ENCODE measurements around the gene SLC2A1.

Gene SLC2A1

DNA sequence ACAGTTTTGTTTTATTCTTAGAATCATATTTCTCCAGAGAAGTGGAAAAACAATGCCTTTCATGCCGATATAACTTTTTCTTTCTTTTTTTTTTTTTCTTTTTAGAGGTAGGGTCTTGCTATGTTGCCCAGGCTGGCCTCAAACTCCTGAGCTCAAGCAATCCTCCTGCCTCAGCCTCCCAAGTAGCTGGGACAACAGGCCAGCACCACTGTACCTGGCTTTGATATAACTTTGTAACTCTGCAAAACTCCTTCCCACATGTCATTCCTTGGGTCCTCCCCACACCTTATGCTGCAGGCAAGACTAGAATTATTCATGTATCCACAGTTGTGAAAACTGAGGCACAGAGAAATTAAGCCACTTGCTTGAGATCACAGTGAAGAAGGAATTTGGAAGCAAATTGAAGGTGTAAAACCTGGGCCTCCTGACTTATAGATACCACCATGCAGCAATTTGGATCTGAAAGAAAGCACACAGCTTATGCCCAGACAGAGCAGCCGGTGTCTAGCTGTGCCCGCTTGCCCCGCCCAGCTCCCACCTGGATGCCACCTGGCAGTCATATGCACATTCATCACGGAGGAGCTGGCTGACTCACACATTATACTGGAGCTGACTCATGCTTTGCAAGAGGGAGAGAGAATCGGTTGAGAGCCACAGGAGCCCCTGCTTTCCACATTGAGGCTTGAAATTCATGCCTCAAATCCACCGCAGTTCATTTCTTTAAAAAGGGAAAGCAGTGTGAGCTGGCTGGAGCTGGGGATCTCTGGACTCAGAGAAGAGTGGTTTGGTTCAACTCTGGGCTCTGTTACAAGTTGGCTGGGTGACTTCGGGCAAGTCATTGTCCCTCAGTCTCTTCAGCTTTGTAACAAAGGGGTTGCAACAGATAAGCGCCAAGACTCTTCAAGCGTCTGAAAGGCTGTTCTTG is 8.3 kb upstream of the SLC2A1 start:
- Histone ChIP-seq H3K9ac (ENCODE audit: low read depth, low read length) (peak overlapping the region; percentile 62), H3K4me3 (ENCODE audit: low read length) (no peak overlapping the region)

DNA sequence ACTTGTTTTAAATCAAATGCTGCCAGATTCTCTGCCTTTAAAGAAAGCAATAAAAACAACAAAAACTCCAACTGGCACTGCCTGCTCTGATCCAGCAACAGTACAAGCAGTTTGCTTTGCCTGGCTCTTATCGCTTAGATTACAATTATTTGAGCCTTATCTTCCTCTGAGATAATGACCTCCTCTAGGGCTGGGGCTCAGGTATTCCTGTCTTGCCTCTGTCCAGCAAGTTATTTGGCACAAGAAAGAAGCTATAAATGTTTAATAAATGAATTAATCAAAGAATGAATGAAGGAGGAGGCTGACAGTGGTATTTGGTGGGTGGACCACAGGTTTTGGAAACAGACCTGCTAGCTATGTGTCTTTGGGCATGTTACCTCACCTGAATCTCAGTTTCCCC is 6.7 kb upstream of the SLC2A1 start:
- Histone ChIP-seq H3K4me3 (ENCODE audit: low read length) (no peak overlapping the region), H3K36me3 (ENCODE audit: insufficient read depth, low read length) (peaks cover 4% of the 10 kb centered on the region; the same call in 1 of the 2 replicates), H3K4me1 (ENCODE audit: insufficient read depth, low read length) (peaks cover 36% of the 10 kb centered on the region), H3K27me3 (ENCODE audit: insufficient read depth, low read length) (no peaks in the 10 kb centered on the region), H3K9me3 (ENCODE audit: insufficient read depth, low read depth, low read length) (no peaks in the 10 kb centered on the region), H3K9ac (ENCODE audit: low read depth, low read length) (no peak overlapping the region), H3K27ac (ENCODE audit: low read depth, low read length) (no peak overlapping the region)
- 91% methylated on average over 1 of the region's 1 CpG for WGBS

More for the DNA sequence above, 8.3 kb upstream of the SLC2A1 start:
- Histone ChIP-seq H3K4me1 (ENCODE audit: insufficient read depth, low read length) (peaks cover 21% of the 10 kb centered on the region), H3K36me3 (ENCODE audit: insufficient read depth, low read length) (peaks cover 11% of the 10 kb centered on the region; the same call in 1 of the 2 replicates), H3K9me3 (ENCODE audit: insufficient read depth, low read depth, low read length) (no peaks in the 10 kb centered on the region), H3K27ac (ENCODE audit: low read depth, low read length) (peak overlapping the region; percentile 88), H3K27me3 (ENCODE audit: insufficient read depth, low read length) (no peaks in the 10 kb centered on the region)
- WGBS, result 49% methylated on average over 9 of the region's 10 CpGs

DNA sequence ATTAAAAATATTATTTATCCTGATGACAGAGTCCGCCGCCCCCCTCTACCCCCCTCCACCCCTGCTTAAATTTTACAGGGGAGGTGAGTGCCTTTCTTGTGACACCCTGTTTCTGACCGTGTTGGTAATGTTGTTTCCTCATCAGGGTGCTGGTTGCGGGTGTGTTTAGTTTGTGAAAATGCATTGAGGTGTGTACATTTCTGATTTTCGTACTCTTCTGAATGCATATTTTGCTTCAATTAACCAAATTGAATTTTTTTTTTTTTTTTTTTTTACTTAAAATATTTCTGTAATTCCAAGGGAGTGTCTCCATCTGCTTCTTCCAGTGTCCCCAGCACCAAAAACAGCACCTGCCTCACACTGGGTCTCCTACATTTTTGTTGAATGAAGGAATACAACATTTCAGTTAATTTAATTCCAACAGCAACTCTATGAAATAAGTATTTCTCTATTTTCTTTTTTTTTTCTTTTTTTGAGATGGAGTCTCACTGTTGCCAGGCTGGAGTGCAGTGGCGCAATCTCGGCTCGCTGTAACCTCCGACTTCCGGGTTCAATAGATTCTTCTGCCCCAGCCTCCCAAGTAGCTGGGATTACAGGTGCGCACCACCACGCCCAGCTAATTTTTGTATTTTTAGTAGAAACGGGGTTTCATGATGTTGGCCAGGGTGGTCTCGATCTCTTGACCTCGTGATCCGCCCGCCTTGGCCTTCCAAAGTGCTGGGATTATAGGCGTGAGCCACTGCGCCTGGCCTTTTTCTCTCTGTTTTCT is 5.6 kb upstream of the SLC2A1 start:
- Histone ChIP-seq H3K36me3 (ENCODE audit: insufficient read depth, low read length) (no peaks in the 10 kb centered on the region), H3K4me1 (ENCODE audit: insufficient read depth, low read length) (peaks cover 42% of the 10 kb centered on the region), H3K9me3 (ENCODE audit: insufficient read depth, low read depth, low read length) (no peaks in the 10 kb centered on the region), H3K4me3 (ENCODE audit: low read length) (no peak overlapping the region), H3K27ac (ENCODE audit: low read depth, low read length) (peak overlapping the region; percentile 93; the same call in 1 of the 2 replicates), H3K27me3 (ENCODE audit: insufficient read depth, low read length) (no peaks in the 10 kb centered on the region), H3K9ac (ENCODE audit: low read depth, low read length) (no peak overlapping the region)
- WGBS, result 94% methylated on average over 16 of the region's 19 CpGs

DNA sequence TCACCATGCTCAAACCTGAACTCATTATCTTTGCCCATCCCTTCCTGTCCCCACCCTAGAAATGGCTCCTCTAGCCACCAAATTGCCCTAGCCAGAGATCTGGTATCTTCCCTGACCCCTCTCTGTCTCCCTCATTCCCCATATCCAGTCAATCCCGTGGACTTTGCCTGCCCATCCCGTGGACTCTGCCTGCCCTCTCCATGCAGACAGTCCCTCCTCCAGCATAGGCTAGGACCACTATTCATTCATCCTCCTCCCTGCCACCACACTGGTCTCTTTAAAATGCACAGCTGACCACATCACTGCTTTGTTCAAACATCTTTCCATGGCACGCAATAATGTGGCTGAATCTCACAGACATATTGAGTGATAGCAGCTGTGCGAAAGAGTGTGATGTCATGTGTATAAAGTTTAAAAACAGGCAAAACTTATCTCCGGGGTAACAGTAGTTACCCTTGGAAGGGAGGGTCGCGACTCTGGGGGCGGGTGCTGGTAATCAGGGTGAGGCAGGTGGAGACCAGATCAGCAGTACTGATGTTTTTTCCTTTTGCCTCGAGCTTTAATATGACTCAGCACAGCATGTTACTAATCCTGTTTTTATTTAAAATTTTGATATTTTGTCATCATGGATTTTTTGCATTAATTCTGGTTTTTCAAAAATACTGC is 4.8 kb upstream of the SLC2A1 start:
- Histone ChIP-seq H3K9ac (ENCODE audit: low read depth, low read length) (peak overlapping the region; percentile 39; the same call in 1 of the 2 replicates), H3K27ac (ENCODE audit: low read depth, low read length) (peak overlapping the region; percentile 93; the same call in 1 of the 2 replicates)

DNA sequence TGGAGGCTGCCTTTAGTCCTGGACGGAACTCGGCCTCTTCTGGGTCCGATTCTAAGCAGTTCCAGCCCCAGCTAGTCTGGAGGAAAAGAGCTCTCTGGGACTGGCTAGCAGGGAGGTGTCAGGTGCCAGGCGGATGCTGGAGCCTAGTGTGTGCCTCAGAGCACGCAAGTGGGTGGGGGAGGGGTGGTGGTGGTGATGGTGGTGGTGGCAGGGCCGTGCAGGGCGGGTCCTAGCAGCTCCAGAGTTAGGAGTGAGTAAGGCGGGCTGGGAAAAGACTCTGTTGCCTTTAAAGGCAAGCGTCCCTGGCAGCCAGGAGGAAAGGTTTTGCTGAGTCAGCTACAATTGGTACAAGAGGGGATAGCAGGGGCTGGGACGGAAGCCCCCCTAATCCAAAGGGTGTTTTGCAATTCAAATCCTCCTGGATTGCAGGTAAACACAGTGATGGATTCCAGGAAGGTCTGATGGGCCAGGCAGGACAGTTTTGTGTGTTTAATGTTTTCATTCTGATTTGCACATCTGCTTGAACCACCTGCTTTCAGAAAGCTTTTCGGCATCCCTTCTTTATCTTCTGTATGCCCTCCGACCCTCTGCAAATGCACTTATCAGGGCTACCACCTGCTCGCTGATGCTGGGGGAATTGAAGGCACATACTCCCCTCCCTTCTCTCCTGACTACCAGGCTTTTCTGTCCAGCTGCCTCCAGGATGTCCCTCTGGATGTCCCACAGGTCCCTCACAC is 4.1 kb upstream of the SLC2A1 start:
- H3K27ac ChIP-seq (ENCODE audit: low read depth, low read length), result peak overlapping the region; percentile 93
- H3K9ac ChIP-seq (ENCODE audit: low read depth, low read length), result peak overlapping the region; percentile 39; the same call in 1 of the 2 replicates
- H3K4me1 ChIP-seq (ENCODE audit: insufficient read depth, low read length), result peaks cover 42% of the 10 kb centered on the region
- H3K4me3 ChIP-seq (ENCODE audit: low read length), result peak overlapping the region; percentile 23
- 22% methylated on average over 13 of the region's 13 CpGs for WGBS
- H3K27me3 ChIP-seq (ENCODE audit: insufficient read depth, low read length), result no peaks in the 10 kb centered on the region
- no peaks in the 10 kb centered on the region for H3K36me3 ChIP-seq (ENCODE audit: insufficient read depth, low read length)
- no peaks in the 10 kb centered on the region for H3K9me3 ChIP-seq (ENCODE audit: insufficient read depth, low read depth, low read length)

More for the DNA sequence above, 4.8 kb upstream of the SLC2A1 start:
- Histone ChIP-seq H3K36me3 (ENCODE audit: insufficient read depth, low read length) (no peaks in the 10 kb centered on the region), H3K4me1 (ENCODE audit: insufficient read depth, low read length) (peaks cover 42% of the 10 kb centered on the region), H3K9me3 (ENCODE audit: insufficient read depth, low read depth, low read length) (no peaks in the 10 kb centered on the region), H3K27me3 (ENCODE audit: insufficient read depth, low read length) (no peaks in the 10 kb centered on the region), H3K4me3 (ENCODE audit: low read length) (peak overlapping the region; percentile 8; the same call in 1 of the 2 replicates)
- 63% methylated on average over 8 of the region's 9 CpGs for WGBS

DNA sequence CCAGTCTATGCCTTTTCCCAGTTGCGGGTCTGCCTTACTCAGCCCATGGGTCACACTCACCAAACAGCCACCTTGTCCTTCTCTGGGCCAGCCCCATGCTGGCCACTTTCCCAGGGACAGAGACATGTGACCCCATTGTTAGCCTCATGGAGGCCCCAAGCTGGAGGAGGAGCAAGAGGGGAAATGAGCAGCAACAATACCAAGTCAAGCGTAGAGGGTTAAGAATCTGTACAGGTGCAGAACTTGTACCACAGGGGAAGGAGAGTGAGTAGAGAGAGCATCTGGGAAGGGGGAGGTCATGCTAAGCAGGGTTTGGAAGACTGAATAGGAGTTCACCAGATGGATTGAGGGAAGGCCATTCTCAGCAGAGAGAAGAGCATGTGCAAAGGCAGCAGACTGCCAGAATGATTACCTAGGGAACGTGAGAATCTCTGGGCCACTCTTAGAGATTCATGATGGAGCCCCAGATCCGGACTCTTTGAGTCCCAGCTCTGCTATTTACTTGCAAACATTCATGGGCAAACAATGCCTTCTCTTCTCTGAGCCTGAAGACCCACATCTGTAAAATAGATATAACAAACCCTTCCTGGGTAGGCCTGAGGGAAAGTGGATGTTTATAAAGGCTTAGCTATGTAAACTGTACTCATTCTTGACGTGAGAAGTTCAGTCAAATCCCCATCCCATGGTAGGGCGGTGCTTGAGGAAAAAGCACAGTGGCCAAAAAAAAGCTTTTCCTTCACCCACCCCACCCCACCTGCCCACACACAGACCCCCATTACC is 2.8 kb upstream of the SLC2A1 start:
- 77% methylated on average over 6 of the region's 6 CpGs for WGBS
- H3K9me3 ChIP-seq (ENCODE audit: insufficient read depth, low read depth, low read length), result no peaks in the 10 kb centered on the region
- H3K9ac ChIP-seq (ENCODE audit: low read depth, low read length), result no peak overlapping the region
- H3K4me3 ChIP-seq (ENCODE audit: low read length), result no peak overlapping the region
- H3K36me3 ChIP-seq (ENCODE audit: insufficient read depth, low read length), result peaks cover 10% of the 10 kb centered on the region; the same call in 1 of the 2 replicates
- no peaks in the 10 kb centered on the region for H3K27me3 ChIP-seq (ENCODE audit: insufficient read depth, low read length)
- H3K27ac ChIP-seq (ENCODE audit: low read depth, low read length), result peak overlapping the region; percentile 93; the same call in 1 of the 2 replicates
- peaks cover 37% of the 10 kb centered on the region for H3K4me1 ChIP-seq (ENCODE audit: insufficient read depth, low read length)

DNA sequence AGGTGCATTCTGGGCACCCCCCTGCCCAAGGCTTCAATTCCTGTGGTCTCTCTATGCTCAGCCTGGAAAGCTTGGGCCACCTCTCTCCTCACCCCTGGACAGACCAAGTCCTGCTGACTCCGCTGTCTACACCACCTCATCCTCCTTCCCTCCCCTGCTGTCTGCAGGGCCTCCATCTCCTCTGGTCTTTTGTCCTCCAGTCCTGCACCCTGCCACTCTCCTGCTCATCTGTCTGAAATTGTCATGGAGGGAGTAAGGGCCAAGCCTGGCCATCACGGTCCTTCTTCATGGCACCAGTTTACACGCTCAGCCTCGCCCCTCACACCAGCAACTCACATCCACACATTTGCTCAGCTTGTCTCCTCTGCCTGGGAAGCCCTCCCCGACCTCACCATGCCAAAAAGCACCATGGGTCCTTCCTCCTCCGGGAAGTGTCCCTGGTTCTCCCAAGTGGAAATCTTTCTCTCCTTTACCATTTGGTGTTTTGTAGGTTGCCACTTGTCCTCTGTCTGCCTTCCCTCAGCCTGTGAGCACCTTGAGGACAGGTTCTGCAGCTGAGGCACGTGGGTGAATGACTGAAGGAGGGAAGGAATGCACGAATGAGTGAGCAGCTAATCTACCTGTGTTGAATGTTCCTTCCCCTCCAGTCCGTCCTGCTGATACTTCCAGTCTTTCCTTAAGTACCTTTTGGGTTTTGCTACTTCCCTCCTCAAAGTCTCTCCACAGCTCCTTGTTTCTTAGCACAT is 2.1 kb upstream of the SLC2A1 start:
- peak overlapping the region; percentile 69; the same call in 1 of the 2 replicates for H3K4me3 ChIP-seq (ENCODE audit: low read length)
- no peak overlapping the region for H3K9ac ChIP-seq (ENCODE audit: low read depth, low read length)
- 84% methylated on average over 9 of the region's 9 CpGs for WGBS
- no peak overlapping the region for H3K27ac ChIP-seq (ENCODE audit: low read depth, low read length)
- H3K36me3 ChIP-seq (ENCODE audit: insufficient read depth, low read length), result peaks cover 15% of the 10 kb centered on the region
- H3K27me3 ChIP-seq (ENCODE audit: insufficient read depth, low read length), result no peaks in the 10 kb centered on the region
- peaks cover 40% of the 10 kb centered on the region for H3K4me1 ChIP-seq (ENCODE audit: insufficient read depth, low read length)
- H3K9me3 ChIP-seq (ENCODE audit: insufficient read depth, low read depth, low read length), result no peaks in the 10 kb centered on the region

DNA sequence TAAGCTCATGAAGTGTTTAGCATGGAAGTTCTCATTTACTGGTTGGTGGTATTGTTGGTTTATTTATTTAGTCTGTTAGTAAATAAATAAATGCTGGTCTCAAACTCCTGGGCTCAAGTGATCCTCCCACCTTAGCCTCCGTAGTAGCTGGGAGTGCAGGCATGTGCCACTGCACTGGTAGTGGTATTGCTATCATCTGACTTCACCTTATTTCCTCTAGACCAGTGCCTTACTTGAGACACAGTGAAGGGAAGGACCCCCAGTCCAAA is 1.4 kb upstream of the SLC2A1 start:
- peak overlapping the region; percentile 69 for H3K4me3 ChIP-seq (ENCODE audit: low read length)
- no peaks in the 10 kb centered on the region for H3K9me3 ChIP-seq (ENCODE audit: insufficient read depth, low read depth, low read length)
- no peak overlapping the region for H3K9ac ChIP-seq (ENCODE audit: low read depth, low read length)
- H3K27ac ChIP-seq (ENCODE audit: low read depth, low read length), result no peak overlapping the region
- H3K36me3 ChIP-seq (ENCODE audit: insufficient read depth, low read length), result peaks cover 22% of the 10 kb centered on the region
- WGBS, result 72% methylated on average over 1 of the region's 1 CpG
- H3K27me3 ChIP-seq (ENCODE audit: insufficient read depth, low read length), result no peaks in the 10 kb centered on the region
- peaks cover 44% of the 10 kb centered on the region for H3K4me1 ChIP-seq (ENCODE audit: insufficient read depth, low read length)

DNA sequence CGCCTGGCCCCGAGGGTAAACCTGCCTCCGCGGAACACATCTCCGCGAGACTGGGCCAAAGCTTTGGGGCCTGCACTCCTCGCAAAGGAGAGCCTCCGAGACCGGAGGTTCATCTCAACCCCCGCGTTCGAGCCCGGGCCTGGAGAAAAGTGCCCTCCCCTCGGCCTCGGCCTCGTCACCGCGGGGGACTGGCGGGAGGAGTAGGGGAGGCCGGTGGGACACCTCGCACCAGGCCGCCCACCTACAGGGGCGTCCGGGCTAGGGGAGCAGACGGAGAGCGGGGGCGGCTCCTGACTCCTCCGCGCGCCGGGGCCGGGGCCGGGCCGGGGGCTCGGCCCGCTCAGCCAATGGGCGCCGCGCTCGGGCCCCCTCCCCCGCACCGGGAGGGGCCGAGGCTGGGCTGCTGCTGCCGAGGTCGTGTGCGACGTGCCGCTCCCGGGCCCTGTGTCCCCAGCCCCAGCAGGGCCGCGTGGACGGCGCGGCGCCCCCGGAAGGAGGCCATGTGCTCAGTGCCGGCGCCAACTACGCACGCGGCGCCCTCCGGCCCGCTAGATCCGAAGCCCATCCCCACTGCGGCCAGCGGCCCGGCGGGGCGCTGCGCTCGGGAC is 684 bp downstream of the SLC2A1 start:
- H3K9ac ChIP-seq (ENCODE audit: low read depth, low read length), result peak overlapping the region; percentile 88
- peaks cover 41% of the 10 kb centered on the region for H3K36me3 ChIP-seq (ENCODE audit: insufficient read depth, low read length)
- H3K27ac ChIP-seq (ENCODE audit: low read depth, low read length), result peak overlapping the region; percentile 94
- H3K4me1 ChIP-seq (ENCODE audit: insufficient read depth, low read length), result peaks cover 52% of the 10 kb centered on the region
- peak overlapping the region; percentile 69 for H3K4me3 ChIP-seq (ENCODE audit: low read length)
- under 1% methylated on average over 72 of the region's 72 CpGs for WGBS
- no peaks in the 10 kb centered on the region for H3K27me3 ChIP-seq (ENCODE audit: insufficient read depth, low read length)
- no peaks in the 10 kb centered on the region for H3K9me3 ChIP-seq (ENCODE audit: insufficient read depth, low read depth, low read length)

Data from HUES64 (cell line).